Stimulated activated CD4-positive, alpha-beta T cell treated with anti-CD3 and anti-CD28 coated beads, Interleukin-12 subunit alpha, Interleukin-12 subunit beta, amount 100 ng/mL, for 4 hours (primary cell): ENCODE data around the gene FAM76A.
"Not testable (repeated sequence)": the region's sequence is repeated elsewhere in the genome, so short reads cannot be mapped to it uniquely, and the experiment has no call there.

Experiments used
- DNase-seq: peaks from one replicate; pipeline ENCODE4 v3.0.0-alpha.2; 2020

Gene FAM76A

DNA sequence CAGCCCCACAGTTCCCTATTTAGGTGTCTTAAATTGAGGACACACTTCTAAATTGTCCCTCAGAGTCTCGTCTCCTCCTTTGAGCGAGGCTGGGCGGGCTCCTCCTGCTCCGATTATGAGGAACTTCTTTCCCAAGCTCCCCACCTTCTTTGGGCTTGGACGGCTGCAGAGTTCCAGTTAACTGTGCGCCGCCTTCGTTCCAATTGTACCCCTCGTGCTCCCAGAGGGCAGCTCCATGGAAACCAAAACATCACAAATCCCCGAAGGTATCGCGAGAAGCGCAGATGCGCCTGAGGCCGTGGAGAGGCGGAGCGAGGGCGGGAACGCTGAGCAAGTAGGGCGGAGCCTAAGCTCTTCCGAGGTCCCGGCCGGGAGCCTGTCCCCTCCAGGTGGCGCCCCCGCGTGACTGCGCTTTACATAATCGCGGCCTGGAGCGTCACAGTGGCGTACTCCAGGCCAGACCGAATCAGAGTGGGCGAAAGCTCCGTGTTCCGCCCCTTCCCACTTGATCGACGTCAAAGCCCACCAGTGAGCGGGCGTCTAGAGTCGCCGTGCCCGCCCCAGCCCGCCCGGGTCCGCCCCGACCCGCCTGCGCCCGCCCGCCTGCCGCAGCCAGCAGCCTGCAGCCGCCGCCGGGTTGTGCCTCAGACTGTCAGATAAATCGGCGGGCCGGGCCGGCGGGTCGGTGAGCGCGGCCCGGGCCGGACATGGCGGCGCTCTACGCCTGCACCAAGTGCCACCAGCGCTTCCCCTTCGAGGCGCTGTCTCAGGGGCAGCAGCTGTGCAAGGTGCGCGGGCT is at the start of gene FAM76A:
Gene FAM76A (plus strand): TSS at position 588 of the 799 bp plus-strand sequence. CDS start 120 bp downstream, at position 708.
- peak; percentile 99 for DNase-seq

DNA sequence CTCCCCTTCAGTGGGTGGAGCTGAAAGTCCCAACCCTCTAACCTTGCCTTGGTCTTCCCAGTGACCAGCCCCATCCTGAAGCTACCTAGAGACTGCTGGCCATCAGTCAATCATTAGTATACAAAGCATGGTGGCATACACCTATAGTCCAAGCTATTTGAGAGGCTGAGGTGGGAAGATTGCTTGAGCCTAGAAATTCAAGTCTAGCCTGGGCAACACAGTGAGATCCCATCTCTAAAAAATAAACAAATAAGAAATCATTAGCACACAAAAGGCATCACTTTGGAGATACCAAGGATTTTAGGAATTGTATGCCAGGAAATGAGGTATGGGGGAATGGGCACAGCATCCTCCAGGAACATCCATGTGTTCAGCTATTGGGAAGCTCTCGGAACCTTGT is 49.4 kb upstream of the FAM76A start:
- DNase-seq = no peak

DNA sequence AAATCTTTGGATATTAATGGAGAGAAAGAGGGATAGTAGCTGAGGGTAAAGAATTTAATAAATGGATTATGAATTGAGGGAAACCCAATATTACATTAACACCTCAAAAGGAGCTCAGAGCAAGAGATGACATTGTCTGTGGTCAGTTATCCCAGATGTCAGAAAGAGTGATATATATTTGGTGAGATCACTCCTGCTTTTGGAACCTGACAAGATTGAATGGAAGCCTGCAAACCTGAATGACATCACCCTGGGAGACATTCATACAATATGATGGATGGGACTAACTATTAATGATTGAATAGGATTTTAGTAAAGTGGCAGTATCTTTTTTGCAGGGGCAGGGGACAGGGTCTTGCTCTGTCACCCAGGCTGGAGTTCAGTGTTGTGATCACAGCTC is 47.0 kb upstream of the FAM76A start:
- no peak for DNase-seq

DNA sequence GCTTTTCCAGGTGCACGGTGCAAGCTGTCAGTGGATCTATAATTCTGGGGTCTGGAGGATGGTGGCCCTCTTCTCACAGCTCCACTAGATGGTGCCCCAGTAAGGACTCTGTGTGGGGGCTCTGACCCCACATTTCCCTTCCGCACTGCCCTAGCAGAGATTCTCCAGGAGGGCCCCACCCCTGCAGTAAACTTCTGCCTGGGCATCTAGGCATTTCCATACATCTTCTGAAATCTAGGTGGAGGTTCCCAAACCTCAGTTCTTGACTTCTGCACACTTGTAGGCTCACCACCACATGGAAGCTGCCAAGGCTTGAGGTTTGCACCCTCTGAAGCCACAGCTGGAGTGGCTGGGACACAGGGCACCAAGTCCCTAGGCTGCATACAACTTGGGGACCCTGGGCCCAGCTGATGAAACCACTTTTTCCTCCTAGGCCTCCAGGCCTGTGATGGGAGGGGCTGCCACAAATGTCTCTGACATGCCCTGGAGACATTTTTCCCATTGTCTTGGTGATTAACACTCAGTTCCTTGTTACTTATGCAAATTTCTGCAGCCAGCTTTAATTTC is 45.5 kb upstream of the FAM76A start:
- not testable (repeated sequence) for DNase-seq

DNA sequence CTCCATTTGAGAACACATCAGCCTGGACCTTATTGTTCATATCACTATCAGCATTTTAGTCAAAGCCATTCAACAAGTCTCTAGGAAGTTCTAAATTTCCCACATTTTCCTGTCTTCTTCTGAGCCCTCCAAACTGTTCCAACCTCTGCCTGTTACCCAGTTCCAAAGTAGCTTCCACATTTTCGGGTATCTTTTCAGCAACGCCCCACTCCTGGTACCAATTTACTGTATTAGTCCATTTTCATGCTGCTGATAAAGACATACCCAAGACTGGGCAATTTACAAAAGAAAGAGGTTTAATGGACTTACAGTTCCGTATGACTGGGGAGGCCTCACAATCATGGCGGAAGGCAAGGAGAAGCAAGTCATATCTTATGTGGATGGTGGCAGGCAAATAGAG is 44.2 kb upstream of the FAM76A start:
- DNase-seq = not testable (repeated sequence)

DNA sequence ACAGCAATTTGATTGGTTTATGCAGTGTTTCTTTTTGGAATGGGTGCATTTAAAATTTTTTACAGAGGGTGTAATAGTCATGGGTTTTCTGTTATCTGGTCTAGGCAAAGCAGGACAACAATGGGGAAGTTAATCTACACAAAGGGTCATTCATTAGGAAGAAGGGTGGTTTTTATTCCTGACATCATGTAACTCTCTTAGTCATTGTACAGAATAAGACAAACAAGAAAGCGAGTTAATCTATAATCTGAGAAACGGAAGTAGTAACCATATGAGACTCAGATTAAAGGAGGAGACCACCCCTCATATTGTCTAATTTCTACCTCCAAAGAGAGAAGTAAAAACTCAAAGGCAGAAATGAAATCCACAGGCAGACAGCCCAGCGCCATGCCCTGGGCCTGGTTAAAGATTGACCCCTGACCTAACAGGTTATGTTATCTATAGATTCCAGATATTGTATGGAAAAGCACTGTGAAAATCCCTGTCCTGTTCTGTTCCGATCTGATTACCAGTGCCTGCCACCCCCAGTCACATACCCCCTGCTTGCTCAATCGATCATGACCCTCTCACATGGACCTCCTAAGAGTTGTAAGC is 43.3 kb upstream of the FAM76A start:
- no peak for DNase-seq

DNA sequence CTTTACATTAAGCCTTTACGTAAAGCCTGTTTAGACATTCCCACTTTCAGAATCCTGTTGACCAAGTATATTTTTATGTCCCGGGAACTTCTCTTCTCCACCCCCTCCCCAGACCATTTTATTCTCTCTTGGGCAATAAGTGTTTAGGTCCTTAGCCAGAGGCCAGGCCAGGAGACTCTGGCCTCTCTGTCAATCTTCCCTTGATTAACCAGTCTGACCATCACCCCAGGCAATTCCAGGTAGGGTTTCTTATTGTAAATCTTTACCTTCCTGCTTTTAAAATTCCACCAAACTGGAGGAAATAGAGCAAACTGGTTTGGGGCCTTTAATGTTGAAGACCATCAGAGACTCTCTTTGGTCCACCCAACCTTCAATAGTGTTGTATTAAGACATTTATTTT is 41.6 kb upstream of the FAM76A start:
- no peak for DNase-seq

DNA sequence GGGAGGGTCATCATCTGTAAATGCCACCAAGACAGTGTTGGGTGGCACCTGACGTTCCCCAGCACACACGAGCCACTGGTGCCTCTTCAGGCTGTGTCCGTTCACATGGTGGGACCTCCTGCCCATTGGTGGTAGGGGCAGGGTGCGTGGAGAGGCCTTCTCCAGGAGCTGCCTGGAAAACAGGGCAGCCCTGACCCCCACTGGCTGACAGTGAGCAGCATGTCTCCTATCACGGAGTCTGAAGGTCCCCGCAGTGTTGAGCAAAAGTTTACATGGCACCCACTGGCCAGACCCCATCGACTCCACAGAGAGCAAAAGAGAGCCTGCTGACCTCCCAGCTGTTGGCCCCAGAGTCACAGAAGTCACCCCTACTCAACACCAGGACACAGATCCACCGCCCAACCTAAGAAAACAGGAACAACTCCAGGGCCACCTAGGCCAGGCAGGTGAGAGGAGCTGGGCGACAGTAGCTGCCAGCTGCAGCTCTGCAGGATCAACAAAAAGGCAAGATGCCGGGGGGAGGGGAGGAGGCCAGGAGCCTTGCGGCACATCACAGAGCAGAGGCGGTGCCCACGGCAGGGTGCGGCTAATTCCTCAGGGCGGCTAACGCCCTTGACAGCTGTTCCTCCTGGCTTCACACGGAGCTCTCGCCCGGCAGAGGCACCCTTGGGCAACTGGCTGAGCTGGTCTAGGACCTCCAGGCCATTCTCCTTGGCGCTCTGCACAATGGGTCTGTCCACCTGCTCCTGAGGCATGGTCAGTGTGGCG is 39.4 kb upstream of the FAM76A start:
- no peak for DNase-seq

DNA sequence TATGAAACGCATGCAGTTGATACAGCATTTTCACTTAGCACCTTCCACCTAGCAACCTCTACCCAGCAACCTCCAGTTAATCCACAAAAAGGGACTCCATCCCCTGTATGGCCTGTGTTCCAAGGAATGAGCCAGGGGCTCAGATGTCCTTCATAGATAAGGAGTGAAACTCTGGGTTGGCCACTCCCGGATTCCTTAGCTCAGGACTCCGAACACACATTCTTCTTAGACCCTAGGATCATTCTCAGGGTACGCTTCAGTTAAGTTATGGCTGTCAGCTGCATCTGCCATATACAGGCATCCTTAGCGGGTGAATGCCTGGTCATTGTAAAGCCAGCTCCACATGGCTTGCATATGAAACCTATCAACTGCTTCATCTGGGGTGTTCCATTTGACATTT is 37.9 kb upstream of the FAM76A start:
- DNase-seq = no peak

DNA sequence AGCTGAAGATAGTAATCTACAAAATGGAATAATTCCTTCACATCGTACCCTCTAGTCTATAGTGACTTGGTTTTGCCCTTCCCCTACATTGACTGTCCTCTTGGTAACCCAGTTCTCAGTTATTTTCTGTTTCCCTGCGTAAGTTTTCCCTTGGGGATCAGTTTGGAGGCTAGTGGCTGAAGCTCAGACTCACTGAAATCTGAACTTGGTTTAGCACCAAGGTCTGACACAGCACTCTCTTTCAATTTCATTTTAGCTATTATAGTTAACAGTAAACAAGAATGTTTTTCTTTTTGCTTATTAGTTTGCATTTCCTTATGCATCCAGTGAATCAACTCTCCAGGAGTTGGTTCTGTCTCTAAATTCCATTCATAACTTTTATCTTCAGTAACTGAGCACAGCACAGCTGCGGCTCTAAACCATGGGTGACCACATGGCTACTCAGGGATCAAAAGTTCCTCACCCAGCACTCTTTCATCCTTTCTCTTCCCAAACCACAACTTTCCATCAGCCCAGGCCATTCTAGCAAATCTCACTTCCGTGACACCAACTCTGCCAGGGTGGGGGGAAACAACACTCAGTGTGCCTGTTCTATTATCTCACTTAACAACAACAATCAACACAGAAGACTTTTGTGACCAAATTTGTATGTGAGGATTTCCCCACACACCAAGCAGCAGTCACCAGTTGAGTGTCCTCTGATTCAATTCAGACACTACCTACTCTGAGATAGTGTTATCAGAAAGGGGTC is 36.2 kb upstream of the FAM76A start:
- no peak for DNase-seq

DNA sequence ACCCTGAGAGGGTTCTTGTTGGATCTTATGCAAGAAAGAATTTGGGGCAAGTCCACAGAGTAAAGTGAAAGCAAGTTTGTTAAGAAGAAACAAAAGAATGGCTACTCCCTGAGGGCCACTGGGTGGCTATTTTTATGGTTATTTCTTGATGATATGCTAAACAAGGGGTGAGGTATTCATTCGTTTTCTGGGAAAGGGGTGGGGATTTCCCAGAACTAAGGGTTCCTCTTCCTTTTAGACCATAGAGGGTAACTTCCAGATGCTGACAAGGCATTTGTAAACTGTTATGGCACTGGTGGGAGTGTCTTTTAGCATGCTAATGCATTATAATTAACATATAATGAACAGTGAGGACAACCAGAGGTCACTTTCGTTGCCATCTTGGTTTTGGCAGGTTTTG is 35.6 kb upstream of the FAM76A start:
- DNase-seq = no peak

DNA sequence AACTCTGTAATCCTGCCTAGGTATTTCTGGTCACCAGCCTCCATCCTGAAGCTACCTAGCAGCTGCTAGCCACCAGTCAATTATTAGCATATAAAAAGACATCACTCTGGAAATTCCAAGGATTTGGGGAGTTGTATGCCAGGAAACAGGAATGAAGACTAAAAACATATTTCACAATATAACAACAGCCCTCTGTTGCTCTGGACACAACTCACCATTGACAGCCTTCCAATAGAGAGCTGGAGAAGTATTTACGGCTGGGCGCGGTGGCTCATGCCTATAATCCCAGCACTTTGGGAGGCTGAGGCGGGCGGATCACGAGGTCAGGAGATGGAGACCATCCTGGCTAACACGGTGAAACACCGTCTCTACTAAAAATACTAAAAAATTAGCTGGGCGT is 28.9 kb upstream of the FAM76A start:
- DNase-seq = not testable (repeated sequence)

DNA sequence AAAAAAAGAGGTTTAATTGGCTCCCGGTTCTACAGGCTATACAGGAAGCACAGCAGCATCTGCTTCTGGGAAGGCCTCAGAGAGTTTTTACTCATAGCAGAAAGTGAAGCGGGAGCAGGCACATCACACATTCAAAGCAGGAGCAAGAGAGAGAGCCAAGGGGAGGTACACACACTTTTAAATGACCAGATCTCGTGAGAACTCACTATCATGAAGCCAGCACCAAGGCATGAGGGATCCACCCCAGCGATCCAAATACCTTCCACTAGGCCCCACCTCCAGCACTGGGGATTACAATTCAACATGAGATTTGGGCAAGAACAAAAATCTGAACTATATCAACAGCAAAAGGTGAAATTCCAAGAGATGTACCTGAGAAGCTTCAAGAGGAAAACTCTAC is 20.8 kb upstream of the FAM76A start:
- no peak for DNase-seq

DNA sequence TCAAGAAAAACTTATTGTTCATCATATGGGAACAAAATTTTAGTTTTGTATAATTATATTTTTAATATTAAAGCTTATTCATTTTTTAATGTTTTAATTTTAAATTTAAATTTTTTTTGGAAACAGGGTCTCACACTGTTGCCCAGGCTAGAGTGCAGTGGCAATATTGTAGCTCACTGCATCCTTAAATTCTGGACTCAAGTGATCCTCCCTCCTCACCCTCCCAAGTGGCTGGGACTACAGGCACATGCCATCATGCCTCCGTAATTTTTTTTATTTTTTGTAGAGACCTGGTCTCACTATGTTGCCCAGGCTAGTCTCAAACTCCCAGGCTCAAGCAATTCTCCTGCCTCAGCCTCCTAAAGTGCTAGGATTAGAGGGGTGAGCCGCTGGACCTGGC is 20.2 kb upstream of the FAM76A start:
- DNase-seq = no peak

DNA sequence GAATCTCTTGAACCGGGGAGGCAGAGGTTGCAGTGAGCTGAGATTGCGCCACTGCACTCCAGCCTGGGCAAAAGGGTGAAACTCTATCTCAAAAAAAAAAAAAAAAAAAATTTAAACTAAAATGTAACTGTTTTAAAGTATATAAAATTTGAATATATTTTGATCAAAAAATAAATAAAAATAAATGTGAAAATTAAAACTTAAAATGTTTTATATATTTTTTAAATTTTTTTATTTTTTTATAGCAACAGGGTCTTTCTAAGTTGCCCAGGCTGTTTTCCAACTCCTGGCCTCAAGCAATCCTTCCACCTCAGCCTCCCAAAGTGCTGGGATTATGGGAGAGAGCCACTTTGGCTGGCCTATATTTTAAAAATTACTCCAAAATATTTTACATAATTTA is 15.2 kb upstream of the FAM76A start:
- DNase-seq = no peak

DNA sequence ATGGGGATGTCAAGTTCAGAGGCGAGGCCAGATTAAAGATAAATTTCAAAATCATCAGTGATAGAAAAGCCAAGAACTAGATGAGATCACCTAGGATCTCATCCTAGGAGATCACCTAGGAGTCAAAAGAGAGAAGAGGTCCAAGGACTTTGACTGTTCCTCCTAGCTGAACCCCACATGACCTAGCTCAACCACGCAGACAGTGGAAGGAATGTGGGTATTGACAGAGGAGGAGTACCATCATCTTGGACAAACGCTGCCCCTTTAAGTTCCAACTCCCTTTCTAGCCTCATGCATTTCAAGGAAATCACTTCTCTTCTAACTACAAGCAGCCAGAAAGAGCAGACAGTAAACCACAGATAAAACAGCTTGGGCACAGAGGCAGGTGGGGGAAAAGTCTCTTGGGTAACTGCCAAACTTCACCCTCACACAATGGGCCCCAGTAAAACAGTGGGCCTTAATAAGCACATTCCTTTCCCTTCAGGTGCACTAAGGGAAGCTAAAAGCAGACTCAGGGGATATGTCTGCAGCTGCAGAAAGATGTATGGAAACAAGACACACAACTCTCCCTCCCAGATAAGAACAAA is 12.5 kb upstream of the FAM76A start:
- no peak for DNase-seq

DNA sequence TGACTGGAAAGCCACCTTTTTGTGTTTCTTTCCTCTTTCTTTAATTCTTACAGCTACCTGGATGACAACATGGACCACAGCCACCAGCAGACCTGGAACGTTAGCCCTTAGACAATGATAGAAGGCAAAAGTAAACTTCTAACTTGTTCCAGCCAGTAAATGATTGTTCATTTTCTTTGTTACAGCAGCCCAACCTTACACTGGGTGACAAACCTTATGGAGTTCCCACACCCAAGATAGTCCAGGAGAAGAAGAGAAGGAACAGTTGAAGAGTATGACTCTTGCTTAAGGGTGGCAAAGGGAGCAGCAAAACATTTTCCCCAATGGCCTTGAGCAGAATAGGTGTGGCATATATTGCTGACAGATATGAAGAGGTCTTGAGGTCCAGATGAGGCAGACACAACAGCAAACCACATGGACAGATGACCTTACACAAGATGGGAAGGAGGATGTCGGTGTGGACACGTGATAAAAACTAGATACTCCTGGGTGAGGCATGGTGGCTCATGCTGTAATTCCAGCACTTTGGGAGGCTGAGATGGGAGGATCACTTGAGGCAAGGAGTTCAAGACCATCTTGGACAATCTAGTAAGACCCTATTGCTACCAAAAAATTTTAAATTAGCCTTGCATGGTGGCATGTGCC is 11.8 kb upstream of the FAM76A start:
- DNase-seq = no peak

DNA sequence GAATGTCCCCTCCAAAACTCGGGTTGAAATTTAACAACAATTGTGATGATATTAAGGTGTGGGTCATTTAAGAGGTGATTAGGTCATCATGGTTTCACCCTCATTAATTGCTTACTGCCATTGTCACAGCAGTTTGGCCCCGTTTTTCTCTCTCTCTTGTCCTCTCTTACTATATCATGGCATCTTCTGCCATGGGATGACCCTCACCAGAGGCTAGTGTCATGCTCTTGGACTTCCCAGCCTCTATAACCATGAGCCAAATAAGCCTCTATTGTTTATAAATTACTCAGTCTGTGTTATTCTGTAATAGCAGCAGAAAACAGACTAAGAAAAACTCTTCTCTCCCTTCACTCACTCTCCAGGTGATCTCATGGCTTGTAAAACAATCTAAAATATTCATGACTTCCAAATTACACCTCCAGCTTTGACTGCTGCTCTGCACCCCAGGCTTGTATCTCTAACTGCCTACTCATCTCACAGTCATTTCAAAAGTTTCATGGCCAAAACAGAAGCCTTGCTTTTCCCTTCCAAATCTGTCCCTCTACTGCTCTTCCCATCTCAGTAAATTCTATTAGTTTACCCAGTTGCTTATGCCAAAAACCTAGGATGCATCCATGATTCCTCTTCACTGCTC is 9.4 kb upstream of the FAM76A start:
- no peak for DNase-seq

DNA sequence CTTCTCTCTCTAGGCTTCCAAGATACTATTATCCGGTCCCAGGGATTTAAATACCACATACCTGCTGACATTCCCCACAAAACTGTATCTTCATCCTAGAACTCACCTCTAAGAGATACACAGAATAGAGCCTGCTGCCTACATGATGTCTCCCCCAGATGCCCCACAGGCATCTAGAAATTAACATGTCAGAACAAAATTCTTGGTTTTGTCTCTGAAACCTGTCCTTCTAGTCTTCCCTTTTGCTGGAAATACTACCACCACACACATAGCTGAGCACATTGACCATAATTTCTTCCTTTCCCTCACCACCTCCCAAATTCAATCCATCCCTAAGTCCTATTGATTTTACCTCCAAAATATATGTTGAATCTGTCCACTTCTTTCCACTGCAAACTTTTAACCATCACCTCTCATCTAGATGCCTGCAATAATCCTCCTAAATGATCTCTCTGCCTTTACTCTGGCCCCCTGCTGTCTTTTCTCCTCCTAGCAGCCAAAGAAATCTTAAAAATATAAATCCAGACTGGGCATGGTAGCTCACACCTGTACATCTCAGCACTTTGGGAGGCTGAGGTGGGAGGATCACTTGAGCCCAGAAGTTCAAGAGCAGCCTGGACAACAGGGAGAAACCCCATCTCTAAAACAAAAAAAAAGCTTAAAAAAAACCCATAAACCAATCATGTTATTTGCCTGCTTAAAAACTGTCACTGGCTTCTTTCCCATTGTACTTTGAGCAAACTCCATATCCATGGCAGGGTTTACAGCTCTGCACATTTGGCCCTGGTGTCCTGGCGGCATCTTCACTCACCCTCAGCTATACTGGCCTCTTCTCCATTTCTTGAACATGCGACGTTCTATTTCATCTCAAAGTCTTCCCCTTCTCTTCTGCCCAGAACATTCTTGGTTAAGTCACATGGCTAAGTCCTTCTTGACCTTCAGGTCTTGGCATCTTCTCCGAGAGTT is 6.2 kb upstream of the FAM76A start:
- DNase-seq = no peak

DNA sequence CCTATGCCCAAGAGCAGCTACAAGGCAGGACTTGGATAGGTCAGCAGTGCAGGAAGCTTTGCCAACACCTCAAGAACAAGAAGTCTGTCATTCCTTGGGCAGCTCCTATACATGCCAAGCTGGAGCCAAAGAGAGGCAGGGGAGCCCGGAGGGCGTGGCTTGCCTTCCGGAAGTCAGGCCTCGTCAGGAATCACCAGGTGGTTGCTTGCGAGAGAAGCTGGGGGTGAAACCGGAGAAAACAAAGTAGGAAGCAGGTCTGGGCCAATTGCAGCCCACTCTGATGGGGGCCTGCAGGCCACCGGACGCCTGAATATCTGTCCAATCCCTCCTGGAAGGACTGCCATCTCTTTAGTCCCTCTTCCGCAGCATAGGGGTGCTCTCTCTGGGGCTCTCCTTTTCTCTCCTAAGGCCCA is 794 bp upstream of the FAM76A start:
- DNase-seq = no peak
